ENCODE results near the gene HIVEP3. TPM values are rescaled to one million over a fixed set of nuclear protein-coding genes. Genes with fewer than 3 reads are reported as not detected.

The HIVEP3 gene
- total RNA-seq, 1 experiment from 2014 or later = 1.4 TPM

DNA sequence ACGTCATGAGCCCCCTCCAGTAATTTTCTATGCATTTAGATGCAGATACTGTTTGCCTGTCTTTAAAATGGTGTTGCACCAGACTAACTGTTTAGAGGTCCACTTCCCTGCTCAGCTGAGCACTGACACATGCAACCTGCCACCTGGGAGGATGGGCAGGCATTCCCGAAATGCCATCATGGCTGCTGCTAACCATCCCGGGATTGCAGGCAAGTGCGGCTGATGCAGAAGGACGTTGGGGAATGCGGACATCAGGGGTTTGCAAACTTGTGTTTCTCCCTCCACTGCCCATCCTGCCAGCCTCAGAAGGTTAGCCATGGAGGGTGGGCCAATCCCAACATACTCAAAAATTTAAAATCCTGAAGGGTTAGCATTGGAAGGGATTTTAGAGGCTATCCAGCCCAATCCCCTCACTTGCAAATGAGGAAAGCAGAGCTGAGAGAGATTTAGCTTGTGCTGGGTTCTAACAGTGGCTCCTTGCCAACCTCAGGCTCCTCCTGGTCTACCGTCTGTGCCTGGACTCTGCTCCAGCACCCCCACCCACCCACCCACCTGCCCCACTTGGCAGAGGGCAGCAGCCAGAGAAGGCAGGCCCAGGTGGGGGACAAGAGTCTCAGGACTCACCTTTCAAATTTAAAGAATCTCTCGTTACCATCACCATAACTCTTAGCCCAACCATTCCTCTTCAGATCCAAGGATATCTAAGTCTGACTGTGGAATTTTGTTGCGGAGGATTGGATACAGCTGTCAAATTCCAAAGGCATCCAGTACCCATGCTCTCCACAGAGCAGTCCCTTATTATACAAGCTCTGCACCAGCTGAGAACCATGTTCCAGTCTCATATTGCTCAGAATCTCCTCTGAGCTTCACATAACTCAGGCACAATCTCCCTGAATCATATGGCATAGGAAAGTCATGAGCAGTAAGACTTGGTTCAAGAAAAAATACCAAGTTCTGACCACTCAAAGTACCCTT is 34.2 kb downstream of the HIVEP3 start:
- H3T11ph ChIP-seq (ENCODE audit: low read length) = no peak overlapping the region
- H2BK20ac ChIP-seq (ENCODE audit: low read depth, low read length, poor library complexity, severe bottlenecking) = no peak overlapping the region
- no peak overlapping the region for H3K4ac ChIP-seq (ENCODE audit: low read depth, low read length)
- no peaks in the 10 kb centered on the region for H3K9me3 ChIP-seq (ENCODE audit: control insufficient read depth, low read depth, low read length)
- TF ChIP-seq, protein P1, sequence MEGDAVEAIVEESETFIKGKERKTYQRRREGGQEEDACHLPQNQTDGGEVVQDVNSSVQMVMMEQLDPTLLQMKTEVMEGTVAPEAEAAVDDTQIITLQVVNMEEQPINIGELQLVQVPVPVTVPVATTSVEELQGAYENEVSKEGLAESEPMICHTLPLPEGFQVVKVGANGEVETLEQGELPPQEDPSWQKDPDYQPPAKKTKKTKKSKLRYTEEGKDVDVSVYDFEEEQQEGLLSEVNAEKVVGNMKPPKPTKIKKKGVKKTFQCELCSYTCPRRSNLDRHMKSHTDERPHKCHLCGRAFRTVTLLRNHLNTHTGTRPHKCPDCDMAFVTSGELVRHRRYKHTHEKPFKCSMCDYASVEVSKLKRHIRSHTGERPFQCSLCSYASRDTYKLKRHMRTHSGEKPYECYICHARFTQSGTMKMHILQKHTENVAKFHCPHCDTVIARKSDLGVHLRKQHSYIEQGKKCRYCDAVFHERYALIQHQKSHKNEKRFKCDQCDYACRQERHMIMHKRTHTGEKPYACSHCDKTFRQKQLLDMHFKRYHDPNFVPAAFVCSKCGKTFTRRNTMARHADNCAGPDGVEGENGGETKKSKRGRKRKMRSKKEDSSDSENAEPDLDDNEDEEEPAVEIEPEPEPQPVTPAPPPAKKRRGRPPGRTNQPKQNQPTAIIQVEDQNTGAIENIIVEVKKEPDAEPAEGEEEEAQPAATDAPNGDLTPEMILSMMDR (conservative IDR thresholded peaks at IDR 0.05) = no peak
- H3K79me1 ChIP-seq (ENCODE audit: insufficient read depth, low read depth, low read length, poor library complexity, severe bottlenecking) = no peaks in the 10 kb centered on the region
- H4K8ac ChIP-seq (replicated peaks; ENCODE audit: insufficient read length, low read depth, low read length) = no peak overlapping the region
- Mint-ChIP-seq H3K27me3 (ENCODE audit: low read depth) (no peaks in the 10 kb centered on the region; the same call in 1 of the 2 replicates), H3K4me3 (no peak overlapping the region; a peak in 1 of 5 replicates), H3K4me1 (peaks cover 8 to 9% of the 10 kb centered on the region in 2 experiments), H3K36me3 (ENCODE audit: insufficient read depth in 1 of 3, low read depth in 3 of 3) (no peaks in the 10 kb centered on the region), H3K9me3 (no peaks in the 10 kb centered on the region; a peak in 1 of 5 replicates), H3K27ac (no peak overlapping the region)
- WGBS (ENCODE audit: extremely low coverage, insufficient read length, low lambda C conversion rate) = no CpG with 5 or more reads among the region's 9 CpGs
- H3K27me3 ChIP-seq (ENCODE audit: insufficient read depth, low read length) = no peaks in the 10 kb centered on the region
- DNase-seq = no peak
- H3K4me2 ChIP-seq (ENCODE audit: insufficient read depth, insufficient read length, low read length) = no peak overlapping the region
- H3K14ac ChIP-seq (ENCODE audit: insufficient read depth, low read length) = no peak overlapping the region
- no peak overlapping the region for H3K9ac ChIP-seq (ENCODE audit: extremely low read depth, insufficient read length, low read length)
- H2BK5ac ChIP-seq (ENCODE audit: insufficient read length, low read length) = no peak overlapping the region
- no peaks in the 10 kb centered on the region for H4K20me1 ChIP-seq (ENCODE audit: control insufficient read depth, insufficient read depth, insufficient read length)
- no peak overlapping the region for H4K91ac ChIP-seq (ENCODE audit: insufficient read length, low read depth, low read length)
- H3K23ac ChIP-seq (ENCODE audit: insufficient read length, low read depth, low read length) = no peak overlapping the region
- no peak overlapping the region for H3K18ac ChIP-seq (ENCODE audit: insufficient read length, low read depth, low read length)
- no peak overlapping the region for H2BK15ac ChIP-seq (ENCODE audit: low read depth, low read length)
- no peak overlapping the region for H3K27ac ChIP-seq (ENCODE audit: insufficient read length, low read depth, low read length)
- H2BK12ac ChIP-seq (ENCODE audit: insufficient read length, low read depth, low read length) = no peak overlapping the region
- H3K56ac ChIP-seq (ENCODE audit: insufficient read length, low read depth, low read length) = no peak overlapping the region
- no peak overlapping the region for H4K5ac ChIP-seq (ENCODE audit: insufficient read length, low read depth, low read length)
- H2BK120ac ChIP-seq (ENCODE audit: low read depth, low read length, poor library complexity, severe bottlenecking) = no peak overlapping the region
- H3K4me1 ChIP-seq (ENCODE audit: insufficient read depth, low read length) = peaks cover 7% of the 10 kb centered on the region; the same call in 1 of the 2 replicates
- H3K23me2 ChIP-seq (ENCODE audit: insufficient read length, low read depth, low read length, poor library complexity, severe bottlenecking) = no peaks in the 10 kb centered on the region
- H3K79me2 ChIP-seq (ENCODE audit: insufficient read depth, low read length) = no peaks in the 10 kb centered on the region
- no peak overlapping the region for H2AFZ ChIP-seq (ENCODE audit: low read length)
- H2AK5ac ChIP-seq (ENCODE audit: insufficient read length, low read length) = no peak overlapping the region

Data from H9 (cell line).